GM12891 (cell line): ENCODE data around the gene GATD1.
"Not testable (repeated sequence)": the region's sequence is repeated elsewhere in the genome, so short reads cannot be mapped to it uniquely, and the experiment has no call there.

Experiments
- POLR2A ChIP-seq: IDR thresholded peaks from 2 replicates; pipeline ENCODE4 v1.6.1; 2011; ENCODE audit warnings: low read depth, low read length, control low read depth
- POLR2AphosphoS5 ChIP-seq: IDR thresholded peaks from 2 replicates; pipeline ENCODE4 v1.6.1; 2011; ENCODE audit warnings: low read depth, low read length, control low read depth
- SPI1 ChIP-seq: IDR thresholded peaks from 2 replicates; pipeline ENCODE4 v1.6.1; 2011; ENCODE audit warnings: low read depth, low read length, control low read depth
- TAF1 ChIP-seq: IDR thresholded peaks from 2 replicates; pipeline ENCODE4 v1.6.1; 2011; ENCODE audit warnings: low read depth, low read length, control low read depth

DNA sequence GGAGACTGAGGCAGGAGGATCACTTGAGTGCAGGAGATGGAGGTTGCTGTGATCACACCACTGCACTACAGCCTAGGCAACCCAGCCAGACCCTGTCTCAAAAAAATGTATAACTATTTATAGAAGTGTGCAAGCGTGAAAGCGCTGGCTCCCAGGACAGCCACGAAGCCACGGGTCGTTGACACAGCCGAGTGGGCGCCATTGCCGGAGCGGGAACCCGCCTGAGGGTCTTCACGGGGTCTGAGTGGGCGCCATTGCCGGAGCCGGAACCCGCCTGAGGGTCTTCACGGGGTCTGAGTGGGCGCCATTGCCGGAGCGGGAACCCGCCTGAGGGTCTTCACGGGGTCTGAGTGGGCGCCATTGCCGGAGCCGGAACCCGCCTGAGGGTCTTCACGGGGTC lies 42.7 kb downstream of the GATD1 start:
- not testable (repeated sequence) for TF ChIP-seq POLR2A, POLR2AphosphoS5, TAF1, SPI1
